ENCODE results near the gene KRT4. TPM values are rescaled to one million over a fixed set of nuclear protein-coding genes. Genes with fewer than 3 reads are reported as not detected.

KRT4 gene
- total RNA-seq, 1 donor from 2014 or later = 0.94 TPM

GRCh38 chr12:52836491-52837412, 22.8 kb upstream of the KRT4 start:
- no peak for DNase-seq

GRCh38 chr12:52836042-52836466, 22.1 kb upstream of the KRT4 start:
- no peak for DNase-seq

- DNase-seq = no peak
Measured at GRCh38 chr12:52835271-52836041, 21.5 kb upstream of the KRT4 start.

GRCh38 chr12:52834727-52835001, 20.7 kb upstream of the KRT4 start:
- no peak for DNase-seq

- no peak for DNase-seq
Measured at GRCh38 chr12:52833922-52834726, 20.2 kb upstream of the KRT4 start, which contains the start of gene KRT79. TSS of gene KRT79 (minus strand) at chr12:52834311. CDS start at chr12:52834260, 51 bp downstream.

- DNase-seq = no peak
Measured at GRCh38 chr12:52832985-52833905, 19.3 kb upstream of the KRT4 start.

- no peak for DNase-seq
Measured at GRCh38 chr12:52832451-52832850, 18.5 kb upstream of the KRT4 start.

GRCh38 chr12:52831251-52831650, 17.3 kb upstream of the KRT4 start:
- no peak for DNase-seq

- DNase-seq = no peak
Measured at GRCh38 chr12:52829986-52830770, 16.3 kb upstream of the KRT4 start.

- no peak for DNase-seq
Measured at GRCh38 chr12:52828591-52829021, 14.7 kb upstream of the KRT4 start.

GRCh38 chr12:52828156-52828555, 14.2 kb upstream of the KRT4 start:
- no peak for DNase-seq

- DNase-seq = no peak
Measured at GRCh38 chr12:52827499-52828090, 13.7 kb upstream of the KRT4 start.

GRCh38 chr12:52826611-52827498, 12.9 kb upstream of the KRT4 start:
- no peak for DNase-seq

- no peak for DNase-seq
Measured at GRCh38 chr12:52825961-52826360, 12.0 kb upstream of the KRT4 start.

- DNase-seq = no peak
Measured at GRCh38 chr12:52824741-52825410, 11.0 kb upstream of the KRT4 start.

GRCh38 chr12:52823761-52824450, 10.0 kb upstream of the KRT4 start:
- no peak for DNase-seq

- no peak for DNase-seq
Measured at GRCh38 chr12:52822771-52823510, 9.0 kb upstream of the KRT4 start.

All from occipital lobe (tissue), 2 donors.